NCI-H748 treated with DMSO at 0.1 percent for 48 hours (cell line): ENCODE results near the gene DGKB.

Experiments
- DNase-seq: peaks from one replicate; lab custom pipeline; 2025; lab: John Stamatoyannopoulos, UW

Gene DGKB

DNA sequence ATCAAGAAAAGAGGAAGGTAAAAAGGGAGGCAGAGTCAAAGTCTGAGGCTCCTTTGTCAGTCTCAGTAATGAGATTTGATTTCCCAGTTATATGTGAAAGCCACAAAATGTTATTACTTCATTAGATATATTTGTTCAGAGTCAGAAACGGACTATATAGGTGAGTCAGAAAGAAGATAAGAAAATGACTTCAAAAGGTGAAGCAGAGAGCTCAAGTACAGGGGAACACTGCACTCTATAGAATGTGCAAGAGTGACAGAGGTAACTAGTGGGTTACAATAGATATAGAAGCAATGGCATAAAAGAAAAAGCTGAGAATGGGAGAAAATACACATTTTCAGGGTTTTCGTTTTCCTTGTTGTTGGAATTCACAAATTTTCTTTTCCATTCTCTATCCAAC is 43.3 kb downstream of the DGKB start:
- DNase-seq: no peak

DNA sequence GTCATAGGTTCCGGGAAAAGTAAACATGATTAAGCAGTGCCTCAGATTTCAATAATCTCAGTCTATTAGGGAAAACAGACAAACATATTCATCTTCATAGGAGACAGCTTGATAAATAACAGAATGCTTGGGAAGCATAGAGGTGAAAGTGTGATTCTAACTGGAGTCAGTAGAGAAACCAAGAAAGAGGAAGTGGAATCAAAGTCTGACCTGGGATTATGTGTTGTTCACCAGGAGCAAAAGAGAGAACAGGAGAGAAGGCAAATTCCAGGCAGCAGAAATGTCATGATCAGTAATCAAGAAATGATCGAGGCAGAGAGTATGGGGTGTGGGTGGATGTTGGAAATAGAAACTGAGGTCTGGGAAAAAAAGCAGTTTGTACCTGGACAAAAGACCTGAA is 43.7 kb downstream of the DGKB start:
- DNase-seq: no peak

DNA sequence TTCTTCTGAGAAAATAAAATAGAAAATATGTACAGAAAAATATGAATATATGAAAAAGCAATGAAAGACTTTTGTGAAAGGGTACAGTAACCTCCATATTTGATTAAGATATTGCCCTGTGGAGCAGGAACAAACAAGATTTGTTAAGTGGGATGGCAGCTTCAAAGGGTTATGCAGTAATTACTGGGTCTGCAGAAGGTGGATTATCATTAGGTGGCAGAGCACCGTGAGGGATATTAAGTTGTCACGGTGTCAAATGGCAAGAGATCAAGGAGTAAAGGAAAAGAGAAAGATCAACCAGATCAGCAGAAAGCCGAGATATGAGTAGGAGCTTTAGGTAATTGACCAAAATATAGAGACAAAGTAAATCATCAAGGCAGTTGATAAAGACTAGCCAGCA is 44.1 kb downstream of the DGKB start:
- peak; percentile 73 for DNase-seq

DNA sequence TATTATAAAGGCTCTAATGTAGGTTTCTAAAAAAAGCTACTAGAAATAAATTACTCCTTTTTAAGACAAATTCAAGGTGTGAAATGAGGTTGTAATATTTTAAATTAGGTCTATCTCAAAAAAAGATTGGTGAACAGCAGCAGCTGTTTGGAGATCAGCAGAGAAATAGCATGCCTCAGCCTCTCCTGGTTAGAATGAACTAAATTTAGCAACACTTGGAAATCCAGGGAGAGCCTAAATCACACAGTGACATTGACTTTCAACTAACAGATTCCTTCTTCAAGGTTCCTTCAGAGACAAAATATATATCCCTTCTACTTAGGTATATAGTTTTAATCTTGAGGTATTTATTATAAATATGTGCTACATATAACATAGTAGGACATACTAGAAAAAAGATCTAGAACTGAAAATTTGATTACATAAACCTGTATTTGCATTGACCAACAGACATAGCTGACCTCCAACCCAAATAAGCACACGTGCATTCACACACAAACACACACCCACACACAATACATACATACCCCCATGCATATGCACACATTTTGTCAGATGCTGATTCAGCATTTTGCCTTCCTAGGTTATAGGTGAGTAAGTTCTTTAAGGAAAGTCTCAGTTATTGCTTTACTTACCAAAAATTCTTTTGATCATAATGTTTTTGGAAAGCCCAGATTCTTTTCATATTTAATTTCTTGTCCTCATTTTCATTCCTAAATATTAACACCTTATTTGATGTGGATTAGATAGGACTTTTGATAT is 47.3 kb downstream of the DGKB start:
- no peak for DNase-seq

DNA sequence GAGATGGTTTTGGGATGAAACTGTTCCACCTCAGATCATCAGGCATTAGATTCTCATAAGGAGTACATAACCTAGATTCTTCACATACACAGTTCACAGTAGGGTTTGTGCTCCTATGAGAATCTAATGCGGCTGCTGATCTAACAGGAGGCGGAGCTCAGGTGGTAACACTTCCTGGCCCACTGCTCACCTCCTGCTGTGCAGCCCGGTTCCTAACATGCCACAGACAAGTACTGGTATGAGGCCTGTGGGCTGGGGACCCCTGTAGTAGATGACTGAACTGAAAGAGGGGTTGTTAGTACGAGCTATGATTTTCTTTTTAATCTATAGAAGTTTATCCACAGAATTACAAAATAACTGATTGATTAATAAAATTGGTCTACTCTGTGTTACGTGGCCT is 48.1 kb downstream of the DGKB start:
- DNase-seq: no peak

DNA sequence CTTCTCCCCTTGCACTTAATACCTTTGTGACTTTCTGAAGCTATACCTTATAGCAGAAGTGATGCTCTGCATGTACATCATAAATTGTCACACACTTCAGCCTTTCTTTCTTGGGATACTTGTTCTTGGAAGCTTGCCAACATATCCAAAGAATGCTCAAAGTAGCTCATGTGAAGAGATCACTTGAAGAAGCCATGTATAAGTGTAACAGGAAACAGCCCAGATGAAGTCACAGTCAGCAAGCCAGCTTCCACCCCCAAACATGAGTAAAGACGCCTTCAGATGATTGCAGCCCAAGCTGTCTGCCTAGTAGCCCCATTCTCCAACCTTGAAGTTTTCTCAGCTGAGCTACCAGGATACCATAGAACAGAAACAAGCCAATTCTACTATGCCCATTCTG is 50.9 kb downstream of the DGKB start:
- DNase-seq: no peak

DNA sequence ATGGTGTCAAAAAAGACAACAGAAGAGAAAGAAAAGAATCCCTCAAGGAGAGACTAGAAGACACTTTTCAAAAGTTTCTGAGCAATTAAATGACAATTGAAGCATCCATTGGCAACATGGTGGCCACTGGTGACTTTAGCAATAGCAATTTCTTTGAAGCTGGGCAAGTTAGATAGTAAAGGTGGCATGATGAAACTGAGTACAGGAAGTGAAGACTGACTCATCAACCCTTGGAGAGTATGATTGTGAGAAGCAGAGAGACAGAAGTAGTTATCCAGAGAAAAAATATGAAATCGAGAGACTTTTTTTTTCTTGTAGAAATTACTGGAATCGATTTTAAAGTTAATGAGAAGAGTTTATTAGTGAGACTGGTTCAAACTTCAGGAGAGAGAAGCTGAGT is 52.5 kb downstream of the DGKB start:
- no peak for DNase-seq

DNA sequence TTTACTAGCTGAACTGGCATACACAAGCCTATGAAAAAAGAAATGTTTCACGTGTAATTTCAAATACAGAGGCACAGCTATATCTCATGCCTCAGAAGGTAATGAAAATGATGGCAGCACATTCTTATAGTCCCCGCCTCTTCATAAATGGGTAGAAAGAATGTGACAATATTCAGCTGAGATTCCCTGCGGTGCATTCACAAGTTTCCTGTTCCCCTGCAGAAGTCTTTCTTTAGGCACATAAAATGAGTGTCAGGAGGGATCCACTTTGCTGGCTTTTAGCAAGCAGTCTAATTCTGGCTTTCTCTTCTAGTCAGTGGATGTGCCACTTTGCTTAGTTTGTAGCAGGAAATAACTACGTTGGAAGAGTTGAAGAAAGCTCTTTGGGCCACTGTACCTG is 56.1 kb downstream of the DGKB start:
- DNase-seq: no peak

DNA sequence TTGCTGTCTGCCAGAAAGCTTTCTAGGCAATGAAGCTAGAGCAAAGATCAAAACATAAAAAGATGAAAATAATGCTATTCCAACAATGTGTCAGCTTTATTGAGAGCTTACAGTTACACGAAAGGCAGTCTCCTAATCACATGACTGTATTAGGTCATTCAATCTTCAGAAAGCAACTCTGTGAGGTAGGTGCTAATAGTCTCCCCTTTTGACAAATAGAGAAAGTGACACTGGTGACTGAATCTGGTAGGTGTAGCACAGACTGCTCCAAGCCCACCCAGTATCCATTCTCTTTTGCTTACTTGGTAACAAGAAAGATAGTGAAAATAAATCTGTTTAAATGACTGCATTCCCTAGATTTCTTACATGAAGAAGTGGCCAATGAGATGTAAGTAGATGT is 58.8 kb downstream of the DGKB start:
- no peak for DNase-seq

DNA sequence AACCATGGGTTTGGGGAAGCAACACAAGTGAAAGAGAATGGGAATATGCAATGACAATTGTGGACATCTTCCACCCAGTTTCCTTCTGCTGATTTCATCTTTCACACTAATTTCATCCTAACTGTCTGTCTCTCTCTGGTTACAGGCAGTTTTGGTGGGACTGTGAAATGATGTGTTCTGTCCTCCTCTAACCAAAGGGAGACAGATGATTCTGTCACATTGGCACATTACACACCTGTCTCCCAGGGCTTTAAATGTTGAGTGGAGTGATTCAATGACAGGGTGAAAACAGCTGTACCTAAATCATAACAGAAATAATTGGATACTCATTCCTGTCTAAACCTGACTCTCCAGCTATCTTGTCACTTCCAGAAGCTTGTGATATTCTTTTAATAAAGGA is 60.0 kb downstream of the DGKB start:
- no peak for DNase-seq

DNA sequence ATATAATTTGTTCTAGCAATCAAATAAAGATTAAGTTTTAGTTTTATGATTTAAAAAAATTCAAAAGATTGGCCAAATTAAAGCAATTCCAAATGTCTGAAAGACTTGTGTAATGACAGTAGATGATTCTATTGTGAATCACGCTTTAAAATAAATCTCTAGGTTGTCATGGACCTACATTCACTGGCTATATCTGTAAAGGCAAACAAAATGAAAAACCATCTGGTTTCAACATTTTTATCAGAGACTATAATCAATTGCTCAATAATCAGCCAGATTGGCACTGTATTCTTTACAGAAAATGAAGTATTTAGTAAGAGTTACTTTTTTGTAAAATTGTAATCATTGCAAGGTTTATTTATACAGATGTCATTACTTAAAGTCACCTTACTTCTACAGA is 60.7 kb downstream of the DGKB start:
- no peak for DNase-seq

DNA sequence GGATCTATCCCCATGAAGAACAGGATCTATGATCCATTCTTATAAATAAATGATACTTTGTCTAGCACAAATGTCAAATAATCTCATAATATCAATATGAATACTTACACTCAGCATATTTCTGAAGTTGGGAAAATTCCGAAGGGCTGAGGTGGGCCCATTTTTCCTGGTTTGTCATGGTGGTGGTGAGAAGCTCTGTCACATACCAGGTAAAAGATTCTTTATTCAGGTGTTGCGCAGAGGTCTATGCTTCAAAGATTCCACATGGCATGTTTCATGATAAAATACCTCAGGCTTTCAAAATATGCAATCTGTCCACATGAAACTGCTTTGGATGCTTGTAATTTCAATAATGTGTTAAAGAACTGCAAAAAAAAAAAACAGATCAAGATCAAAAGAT is 61.5 kb downstream of the DGKB start:
- DNase-seq: no peak

DNA sequence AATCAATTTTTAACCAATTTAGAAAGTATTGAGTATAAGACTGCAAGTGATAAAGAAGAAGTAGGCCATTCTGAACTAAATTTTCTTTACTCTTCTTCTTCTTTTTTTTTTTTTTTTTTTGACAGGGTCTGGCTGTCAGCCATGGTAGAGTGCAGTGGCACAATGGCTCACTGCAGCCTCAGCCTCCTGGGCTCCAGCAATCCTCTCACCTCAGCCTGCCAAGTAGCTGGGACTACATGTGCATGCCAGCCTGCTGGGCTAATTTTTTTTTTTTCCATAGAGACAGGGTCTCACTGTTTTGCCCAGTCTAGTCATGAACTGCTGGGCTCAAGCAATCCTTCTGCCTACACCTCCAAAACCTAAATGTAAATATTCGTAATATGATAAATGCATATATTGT is 63.2 kb downstream of the DGKB start:
- DNase-seq: no peak

DNA sequence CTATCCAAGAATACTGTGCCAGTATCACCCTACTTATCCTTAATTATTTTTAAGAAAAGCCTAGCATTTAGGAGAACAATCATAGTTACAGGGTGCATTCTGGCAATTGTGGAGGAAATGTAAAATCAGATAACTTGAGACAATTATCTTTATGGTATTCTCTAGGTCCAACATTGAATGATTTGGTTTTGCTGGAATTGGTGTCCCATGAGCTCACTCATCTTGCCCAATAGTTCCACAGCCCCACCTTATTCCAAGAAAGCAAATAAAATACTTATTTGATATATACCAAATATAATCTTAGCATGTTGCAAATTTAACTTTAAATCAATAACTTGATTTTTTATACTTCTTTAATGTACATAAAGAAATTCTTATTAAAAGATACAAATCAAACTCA is 65.3 kb downstream of the DGKB start:
- DNase-seq: no peak

DNA sequence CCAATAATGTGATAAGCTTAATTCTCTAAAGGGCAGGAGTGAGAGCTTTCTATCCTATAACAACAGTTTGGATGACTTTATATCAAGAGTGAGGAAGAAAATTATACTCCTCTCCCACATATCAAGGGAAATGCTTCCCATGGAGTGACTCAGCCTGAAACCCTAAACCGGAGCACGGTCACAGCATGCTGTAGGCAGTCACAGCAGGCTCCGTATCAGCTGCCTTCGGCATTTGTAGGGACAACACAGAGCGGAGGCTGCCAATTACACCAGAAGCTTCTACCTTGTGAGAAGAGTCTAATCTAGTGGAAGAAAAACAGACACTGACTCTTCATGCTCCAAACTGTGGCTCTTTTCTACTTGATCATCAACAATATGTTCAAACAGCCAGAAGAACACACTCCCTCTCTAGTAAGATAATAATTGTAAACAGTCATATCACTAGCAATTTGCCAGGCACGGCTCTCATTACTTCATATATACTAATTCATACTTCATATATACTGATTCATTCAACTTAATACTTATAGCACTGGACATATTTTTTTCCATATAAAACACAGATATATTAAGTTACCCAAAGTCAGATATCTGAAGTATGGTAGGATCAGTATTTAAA is 65.9 kb downstream of the DGKB start:
- peak; percentile 86 for DNase-seq

DNA sequence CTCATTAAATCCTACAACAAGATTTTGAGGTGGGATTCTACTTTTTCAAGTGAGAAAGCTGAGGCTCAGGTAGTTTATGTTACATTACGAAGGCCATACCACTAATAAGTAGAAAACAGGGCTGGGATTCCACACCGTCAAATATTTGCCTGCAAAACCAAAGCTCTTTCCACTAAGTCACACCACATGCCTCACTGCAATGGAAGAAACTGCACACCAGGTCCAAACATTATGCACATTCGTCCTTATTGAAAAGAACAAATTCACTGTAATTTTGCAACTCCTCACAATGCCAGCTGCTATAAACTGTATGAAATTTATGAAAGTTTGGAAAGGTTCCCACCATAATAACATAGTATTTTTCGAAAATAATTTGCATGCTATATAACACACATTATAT is 66.5 kb downstream of the DGKB start:
- DNase-seq: peak; percentile 40

DNA sequence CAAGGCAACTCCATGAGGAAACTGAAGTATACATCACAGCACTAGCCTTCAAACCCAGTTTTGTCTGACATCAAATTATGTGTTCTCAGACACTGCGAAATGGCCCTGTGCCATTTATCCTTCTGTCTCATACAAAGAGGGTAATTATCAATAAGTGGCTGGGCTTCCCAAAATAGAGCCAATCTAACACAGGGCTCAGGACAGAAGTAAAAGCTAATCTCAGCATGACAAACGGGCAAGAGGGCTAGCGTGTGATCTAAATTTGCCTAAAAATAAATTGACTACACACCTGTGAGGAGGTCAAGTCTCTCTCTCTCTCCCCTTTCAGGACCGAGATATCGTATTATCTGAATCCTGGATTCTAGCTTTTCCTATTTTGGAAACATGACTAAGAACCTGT is 67.2 kb downstream of the DGKB start:
- peak; percentile 98 for DNase-seq

DNA sequence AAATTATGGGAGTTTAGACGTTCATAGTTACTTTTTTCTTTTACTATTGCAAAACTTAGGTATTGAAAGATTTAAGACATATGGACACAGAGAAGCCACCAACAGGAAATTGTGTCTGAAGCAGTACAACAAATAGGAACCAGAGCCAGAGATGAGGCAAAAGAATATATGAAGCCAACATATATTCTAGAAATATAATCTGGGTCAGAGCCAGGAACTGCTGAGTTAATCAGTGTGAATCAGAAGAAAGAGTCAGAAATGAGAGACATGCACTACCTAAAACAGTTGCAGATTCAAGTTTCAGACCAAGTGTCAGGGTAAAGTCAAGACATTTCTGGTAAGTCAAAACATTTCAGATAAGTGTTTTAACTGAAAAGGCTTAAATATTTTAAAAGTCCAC is 67.7 kb downstream of the DGKB start:
- no peak for DNase-seq

DNA sequence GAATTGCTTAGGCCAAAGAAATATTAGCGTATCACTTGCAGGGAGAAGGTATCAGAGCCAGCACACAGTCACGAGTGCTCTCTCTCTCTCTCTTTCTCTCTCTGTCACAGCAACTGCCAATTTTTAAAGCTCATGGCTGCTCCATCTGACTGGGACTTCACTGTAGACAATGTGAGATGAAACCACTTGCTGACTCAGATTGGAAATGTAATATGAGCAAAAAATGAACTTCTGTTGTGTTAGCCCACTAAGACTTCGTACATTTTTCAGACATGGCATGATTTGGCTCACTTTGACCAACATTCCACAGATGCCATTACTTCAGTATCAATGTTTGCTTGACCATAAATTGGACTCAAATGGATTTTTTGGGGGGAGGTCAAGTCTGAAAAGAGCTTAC is 68.1 kb downstream of the DGKB start:
- no peak for DNase-seq

DNA sequence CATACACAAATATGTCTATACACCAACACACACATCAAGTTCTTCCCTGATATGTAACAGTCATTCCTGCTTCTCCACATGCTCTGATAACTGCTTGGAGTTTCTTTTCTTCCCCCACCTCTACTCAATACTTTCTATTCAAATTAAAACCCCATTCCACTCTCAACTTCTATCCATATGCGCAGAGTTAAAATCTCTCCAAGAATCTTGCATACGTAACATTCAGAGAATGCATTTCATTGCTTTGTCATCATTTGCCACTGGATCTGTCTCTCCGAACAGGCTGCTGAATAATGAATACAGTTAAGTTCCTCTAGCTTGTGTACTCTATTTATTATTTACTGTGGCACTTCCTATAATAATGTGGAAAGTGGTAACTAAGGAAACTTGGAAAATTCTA is 68.8 kb downstream of the DGKB start:
- DNase-seq: no peak

DNA sequence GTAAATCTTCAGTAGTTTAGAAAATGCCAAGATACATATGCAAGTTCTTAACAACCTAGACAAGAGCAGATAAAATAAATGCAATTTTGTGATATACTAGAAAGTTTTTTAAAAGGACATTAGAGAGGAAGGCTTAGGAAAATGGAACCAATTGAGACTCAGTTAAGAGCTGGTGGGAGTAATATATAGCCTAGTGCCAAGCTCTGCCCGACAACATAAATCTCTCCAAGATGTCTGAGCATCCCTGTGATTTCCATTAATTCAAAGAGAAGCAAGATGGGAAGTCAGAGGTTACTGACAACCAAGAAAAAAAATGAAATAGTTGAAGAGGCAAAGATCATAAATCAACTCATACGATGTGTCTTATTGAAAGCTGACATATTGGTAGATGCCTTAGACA is 74.5 kb downstream of the DGKB start:
- DNase-seq: no peak

DNA sequence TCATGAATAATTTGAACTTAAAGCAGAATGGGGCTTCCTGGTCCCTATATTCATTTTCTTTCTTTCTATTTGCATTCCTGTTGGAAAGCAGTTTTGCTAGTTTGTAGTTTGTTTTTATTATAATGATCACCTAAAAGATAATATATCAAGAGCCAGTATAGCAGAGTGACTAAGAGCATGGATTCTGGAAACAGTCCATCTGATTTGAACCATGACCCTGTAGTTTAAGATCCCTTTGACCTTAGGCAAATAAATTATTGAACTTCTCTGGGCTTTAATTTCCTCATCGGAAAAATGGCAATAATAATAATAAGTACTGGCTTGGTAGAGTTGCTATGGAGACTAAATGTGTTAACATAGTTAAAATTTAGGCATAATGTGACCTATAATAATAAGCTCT is 76.1 kb downstream of the DGKB start:
- DNase-seq: no peak

DNA sequence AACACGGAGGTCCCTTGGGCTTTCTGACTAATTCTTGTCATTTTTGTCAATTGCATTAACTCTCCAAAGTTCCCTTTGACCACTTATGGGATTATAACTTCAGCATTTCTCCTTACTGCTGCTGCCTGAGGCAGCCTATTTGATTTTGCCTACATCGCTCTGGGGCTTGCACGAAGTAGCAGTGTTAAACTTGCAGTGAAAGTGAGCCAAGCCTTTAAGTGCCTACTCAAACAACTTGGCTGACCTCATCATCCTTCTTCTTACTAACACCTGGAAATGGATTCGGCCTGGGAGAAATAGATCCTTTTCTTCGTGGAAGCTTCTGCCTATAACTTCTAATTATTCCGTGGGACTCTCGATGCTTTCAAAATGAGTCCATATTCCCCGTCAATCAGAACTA is 76.6 kb downstream of the DGKB start:
- no peak for DNase-seq

DNA sequence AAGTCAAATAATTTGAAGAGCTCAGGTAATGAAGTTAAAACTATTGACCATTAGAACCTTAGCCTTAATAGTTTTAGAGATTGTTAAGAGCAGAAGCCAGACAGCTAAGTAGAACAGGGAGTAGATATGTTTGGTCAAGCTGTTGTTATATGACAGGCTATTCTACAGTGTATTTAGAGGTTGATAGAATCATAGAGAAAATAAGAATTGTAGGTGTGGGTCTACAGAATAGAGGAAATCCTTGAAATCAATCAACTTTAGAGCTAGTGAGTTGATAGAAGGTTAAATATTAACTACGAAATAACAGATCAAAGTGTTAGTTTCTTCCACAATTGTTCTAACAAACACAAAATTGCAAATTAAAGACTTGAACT is 80.1 kb downstream of the DGKB start:
- DNase-seq: no peak
